GM18858 (cell line): Measurements from ENCODE around the gene ASB6.
"Not testable (repeated sequence)": the region's sequence is repeated elsewhere in the genome, so short reads cannot be mapped to it uniquely, and the experiment has no call there.

Experiments used
- ATAC-seq: cut with Tn5 transposase; IDR thresholded peaks from one replicate; pipeline ENCODE4 v1.9.1; 2021; ENCODE audit not compliant: unreplicated experiment

ASB6 gene

DNA sequence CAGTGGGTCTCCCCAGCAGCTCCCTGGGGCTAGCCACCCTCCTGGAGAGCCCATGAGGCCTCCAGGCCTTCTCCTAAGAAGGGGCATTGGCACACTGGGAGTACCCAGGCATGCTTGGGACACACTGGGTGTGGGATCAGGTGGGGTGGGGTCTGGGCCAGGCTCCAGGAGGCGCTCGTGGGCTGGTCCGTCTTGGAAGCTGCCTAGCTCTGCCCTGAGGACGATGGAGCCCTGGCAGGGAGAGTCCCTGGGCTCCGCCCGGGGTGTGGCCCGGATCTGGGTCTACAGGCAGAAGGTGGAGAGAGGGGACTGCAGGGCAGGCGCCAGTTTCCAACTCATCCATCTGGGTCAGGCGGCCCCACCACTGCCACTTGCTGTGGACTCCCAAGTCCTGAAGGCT is 25.9 kb upstream of the ASB6 start:
- no peak for ATAC-seq

DNA sequence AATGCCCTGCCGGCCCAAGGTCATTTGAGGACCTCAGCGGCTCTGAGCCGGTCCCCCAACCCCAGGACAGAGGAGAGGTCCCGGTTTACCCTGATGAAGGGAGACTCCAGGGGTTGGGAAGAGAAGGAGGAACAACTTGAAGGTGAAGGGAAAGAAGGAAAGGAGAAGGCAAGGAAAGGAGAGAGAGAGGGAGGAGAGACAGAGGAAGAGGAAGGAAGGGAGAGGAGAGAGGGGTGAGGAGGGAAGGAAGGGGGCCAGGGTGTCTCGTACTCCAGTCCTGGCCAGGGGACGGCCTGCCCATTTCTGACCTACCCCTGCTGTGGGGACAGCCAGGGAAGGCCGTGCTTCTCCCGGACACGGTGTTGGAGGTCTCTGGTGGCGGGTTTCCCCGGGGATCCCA is 25.4 kb upstream of the ASB6 start:
- no peak for ATAC-seq

DNA sequence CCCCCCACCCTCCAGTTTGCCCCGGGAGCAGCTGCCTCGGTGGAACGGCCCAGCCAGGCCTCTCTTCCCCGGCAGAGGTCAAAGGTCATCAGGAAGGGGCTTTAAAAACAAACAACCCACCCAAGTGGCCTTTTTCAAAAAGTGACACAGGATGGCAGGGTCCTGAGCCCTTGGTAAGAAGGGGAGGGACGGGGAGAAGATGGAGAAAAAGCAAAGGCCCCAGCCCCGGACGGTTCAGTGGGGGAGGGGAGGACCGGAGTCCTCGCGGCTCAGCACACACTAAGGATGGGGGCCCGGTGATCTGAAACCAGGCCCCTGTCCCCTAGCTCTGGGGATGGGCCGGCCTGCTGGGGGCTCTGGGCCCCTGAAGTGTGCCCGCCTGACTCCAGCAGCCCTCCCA is 24.6 kb upstream of the ASB6 start:
- ATAC-seq = no peak

DNA sequence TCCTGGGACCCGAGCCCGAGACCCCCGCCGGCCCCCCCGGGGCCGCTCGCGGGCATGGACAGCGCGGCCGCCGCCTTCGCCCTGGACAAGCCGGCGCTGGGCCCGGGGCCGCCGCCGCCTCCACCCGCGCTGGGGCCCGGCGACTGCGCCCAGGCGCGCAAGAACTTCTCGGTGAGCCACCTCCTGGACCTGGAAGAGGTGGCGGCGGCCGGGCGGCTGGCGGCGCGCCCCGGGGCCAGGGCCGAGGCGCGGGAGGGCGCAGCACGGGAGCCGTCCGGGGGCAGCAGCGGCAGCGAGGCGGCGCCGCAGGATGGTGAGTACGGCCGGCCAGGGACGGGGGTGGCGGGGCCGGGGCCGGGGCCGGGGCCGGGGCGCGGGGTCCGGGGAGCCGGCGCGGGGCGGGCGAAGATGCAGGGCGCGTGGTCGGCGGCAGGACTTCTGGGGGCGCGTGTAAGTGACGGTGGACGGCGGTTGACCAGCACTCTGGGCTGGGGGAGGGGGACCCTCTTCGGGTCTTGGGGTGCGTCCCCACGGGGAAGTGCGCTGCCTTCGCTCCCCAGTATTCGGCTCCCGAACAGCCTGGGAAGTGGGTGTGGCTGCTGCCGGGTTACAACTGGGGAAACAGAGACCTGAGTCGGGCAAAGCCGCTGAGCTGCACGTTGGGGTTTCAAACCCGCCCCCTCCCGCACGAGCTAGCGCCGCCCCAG is 24.0 kb upstream of the ASB6 start:
- ATAC-seq = no peak

DNA sequence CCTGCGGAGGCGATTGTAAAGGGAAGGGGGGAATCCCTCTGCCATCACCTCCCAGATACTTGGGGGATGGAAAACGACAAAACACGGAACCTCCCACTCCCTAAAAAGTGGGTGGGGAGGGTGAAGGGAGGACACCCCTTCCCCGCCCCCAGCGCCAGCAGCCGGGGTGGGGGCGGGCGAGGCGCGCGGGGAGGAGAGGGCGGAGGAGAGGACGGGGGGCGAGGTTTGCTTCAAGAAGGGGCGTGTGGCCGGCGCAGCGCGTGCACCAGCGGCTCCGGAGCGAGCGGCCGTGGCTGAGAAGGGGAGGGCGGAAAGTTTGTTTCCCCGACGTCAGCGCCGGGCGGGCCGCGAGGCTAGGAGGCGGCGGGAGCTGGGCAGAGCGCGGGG is 23.4 kb upstream of the ASB6 start, which contains the start of gene PRRX2:
TSS of gene PRRX2 (plus strand) at position 259 of the 387 bp plus-strand sequence. CDS start 221 bp downstream, outside the sequence.
- ATAC-seq = no peak

DNA sequence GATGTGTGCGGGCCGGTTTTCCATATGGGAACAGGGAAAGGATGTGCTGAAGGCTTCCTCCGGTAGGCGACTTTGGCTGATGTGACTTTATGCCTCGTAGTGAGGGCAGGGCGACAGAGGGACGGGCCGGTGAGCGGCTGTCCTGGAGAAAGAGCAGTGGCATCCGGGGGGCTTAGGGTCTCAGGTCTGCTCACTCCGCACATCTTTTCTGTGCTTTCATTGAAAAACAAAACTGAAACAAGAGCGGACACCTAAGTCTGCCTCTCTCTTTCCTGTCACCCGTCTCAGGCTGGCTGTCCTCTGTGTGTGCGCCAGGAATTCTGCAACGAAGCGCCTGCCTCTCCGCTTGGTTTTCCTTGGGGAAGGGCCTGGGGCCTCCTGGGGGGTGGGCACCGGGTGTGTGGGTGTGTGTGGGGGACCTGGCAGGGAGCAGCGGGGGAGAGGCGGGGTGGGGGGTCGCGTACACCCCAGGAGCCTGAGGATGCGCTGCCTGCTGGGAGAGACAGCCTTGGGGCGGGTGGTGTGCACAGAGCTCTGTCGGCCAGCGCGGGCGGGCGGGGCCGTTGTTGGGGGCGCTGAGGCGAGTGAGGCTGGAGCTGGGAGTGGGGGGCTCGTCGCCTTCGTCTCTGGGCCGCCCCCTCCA is 22.9 kb upstream of the ASB6 start:
- no peak for ATAC-seq

DNA sequence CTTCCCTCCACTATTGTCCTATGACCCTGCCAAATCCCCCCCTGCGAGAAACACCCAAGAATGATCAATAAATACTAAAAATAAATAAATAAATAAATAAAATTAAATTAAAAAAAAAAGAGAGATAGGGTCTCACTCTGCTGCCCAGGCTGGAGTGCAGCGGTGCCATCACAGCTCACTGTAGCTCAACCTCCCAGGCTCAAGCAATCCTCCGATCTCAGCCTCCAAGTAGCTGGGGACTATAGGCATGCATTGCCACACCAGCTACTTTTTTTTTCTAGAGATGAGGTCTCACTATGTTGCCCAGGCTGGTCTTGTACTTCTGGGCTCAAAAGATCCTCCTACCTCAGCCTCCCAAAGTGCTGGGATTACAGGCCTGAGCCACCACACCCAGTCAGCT is 20.3 kb upstream of the ASB6 start:
- not testable (repeated sequence) for ATAC-seq

DNA sequence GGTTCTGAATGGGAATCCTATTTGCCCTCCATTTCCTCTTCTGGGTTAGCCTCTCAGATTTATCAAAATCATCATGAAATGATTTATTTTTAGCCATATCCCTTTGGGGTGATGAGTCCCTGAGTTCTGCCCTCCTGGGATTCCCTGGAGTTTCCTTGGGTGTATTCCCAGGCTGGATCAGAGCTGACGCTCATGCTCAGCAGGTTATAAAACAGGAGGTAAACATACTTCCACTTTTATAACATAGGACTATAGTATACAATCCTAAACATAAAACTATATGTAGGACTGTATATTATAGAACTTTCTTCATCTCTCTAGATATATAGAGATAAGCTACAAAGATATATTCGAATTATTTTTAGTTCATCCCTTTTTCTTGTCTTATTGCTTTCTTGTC is 19.1 kb upstream of the ASB6 start:
- no peak for ATAC-seq

DNA sequence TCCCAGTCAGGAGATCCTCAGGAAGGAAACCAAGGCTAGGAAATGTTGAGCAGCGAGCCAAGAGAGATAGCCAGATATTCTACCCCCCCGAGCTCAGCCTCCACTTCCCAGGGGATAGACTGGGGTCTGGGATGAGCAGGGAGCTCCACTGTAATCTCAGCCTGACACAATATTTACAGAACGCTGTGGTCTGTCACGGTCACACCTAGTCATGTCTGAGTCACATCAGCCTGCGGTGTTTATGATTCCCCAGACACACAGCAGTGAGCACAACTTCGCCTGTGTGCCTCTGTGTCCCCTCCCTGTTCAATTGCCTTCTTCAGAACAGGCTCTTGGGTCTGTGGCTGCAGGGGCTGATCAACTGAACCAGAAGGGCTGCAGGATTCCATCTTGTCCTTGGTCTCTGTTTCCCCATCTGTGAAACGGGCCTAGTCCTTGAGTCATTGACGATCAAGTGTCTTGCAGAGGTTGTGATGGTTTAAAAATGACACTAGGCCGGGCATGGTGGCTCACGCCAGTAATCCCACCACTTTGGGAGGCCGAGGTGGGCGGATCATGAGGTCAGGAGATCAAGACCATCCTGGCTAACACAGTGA is 14.9 kb upstream of the ASB6 start:
- ATAC-seq = no peak

DNA sequence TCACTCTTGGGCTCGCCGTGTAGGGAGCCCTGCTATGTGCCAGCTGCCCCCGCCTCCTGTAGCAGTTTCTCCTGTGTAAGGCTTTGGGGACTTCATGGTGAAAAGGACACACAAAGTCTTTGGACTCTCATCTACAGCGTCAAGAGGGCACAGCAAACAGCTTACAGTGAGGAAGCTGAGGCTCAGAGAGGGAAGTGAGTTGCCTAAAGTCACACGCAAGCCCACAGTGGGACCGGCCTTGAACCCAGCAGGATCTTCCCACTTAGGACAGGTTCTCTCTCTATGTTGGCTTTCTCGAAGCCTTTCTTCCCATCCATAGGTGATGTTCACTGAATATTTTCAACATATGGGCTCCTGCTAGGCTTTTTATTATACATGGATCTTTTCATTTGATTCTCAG is 13.7 kb upstream of the ASB6 start:
- ATAC-seq = no peak

DNA sequence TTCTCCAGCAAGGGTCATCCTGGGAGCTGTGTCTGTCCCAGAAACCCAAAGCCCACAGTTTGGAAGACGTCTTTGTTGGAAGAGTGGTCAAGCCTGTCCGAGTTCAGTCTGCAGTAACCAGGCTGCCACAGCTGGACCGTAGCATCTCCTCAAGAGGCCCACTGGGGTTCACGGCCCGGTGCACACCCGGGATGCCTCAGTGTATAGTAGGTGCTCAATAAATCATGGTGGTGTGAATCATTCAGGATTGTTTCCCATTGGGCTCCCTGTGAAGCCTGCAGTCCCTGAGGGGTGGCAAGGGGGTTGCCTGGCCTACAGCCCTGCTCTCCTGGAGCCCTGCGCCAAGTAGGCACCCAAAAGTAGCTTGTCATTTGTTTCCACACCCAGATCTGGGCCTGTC is 13.2 kb upstream of the ASB6 start:
- no peak for ATAC-seq

DNA sequence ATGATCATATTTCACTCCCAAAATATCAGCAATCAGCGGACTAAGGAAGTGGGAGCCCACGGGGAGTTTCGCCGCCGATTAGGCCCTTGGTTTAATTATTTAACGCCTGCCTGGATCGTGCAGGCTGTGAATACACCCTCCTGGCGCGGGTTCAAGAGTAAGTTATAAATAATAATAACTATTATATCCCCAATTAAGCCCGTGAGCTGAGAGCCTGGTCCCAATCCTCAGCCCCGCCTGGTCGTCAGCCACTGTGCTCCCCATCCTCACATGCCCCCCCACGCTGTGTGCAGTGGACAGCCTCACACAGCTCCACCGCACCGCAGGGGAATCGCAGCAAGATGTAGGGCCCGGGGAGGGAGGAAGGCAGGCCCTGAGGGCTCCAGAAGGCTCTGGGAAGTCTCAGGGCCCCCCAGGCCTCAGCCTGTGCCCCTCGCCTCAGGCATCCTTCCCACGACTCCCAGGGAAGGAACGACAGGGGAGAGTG is 12.6 kb upstream of the ASB6 start:
- no peak for ATAC-seq

DNA sequence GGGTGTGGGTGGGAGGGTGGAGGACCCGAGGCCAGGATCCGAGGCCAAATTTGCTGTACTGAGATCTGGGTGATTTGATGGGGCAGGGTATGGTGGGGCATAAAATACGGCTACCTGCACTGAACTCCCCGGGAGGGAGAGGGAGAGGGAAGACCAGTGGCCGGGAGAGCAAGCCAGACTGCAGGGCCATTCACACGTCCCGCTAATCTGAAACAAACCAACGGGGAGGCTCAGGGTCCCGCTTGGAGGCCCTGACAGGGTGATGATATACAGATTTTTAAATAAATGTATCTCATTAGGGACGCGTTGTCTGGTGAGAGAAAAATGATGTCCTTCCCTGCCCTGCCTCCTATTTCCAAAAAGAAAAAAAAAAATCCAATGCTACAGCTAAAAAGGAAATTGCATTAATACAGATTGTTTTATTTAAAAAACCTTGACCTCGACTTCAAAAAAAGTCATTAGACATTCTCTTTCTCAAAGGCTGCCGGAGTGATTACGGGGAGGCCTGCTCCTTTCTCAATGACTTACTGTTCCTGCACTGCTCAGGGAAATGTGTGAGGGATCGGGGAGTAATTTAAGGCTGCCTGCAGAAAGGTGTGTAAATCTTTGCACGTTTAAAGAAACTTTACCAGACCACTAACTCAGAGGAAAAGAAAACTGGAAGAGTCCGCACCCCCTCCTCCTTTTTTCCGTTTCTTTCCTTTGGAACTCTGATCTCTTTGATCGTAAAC is 12.0 kb upstream of the ASB6 start:
- ATAC-seq = no peak

DNA sequence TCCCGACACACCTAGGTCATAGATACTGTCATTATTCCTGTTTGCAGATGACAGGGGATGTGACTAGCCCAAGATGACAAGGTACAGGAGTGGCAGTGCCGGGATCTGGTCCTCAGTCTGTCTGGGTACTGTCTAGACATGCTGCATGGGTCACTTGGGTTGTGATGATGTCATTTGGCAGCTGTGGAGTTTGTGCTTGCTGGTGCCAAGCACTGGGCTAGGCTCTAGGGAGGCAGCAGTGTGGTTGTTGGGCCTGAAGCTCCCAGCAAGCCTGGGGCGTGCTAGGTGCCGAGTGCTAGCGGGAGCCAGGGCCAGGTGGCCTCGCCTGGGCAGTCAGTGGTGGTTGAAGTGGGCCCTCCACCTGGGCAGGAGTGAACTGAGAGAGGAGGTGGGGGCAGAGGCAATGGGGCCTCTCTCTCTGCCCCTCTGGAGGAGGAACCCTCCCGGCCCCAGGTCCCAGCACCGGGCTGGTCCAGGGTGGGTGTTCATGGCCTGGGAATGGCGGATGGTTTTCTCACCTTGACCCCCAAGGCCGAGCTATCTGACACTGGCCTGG is 8.8 kb upstream of the ASB6 start:
- ATAC-seq = no peak

DNA sequence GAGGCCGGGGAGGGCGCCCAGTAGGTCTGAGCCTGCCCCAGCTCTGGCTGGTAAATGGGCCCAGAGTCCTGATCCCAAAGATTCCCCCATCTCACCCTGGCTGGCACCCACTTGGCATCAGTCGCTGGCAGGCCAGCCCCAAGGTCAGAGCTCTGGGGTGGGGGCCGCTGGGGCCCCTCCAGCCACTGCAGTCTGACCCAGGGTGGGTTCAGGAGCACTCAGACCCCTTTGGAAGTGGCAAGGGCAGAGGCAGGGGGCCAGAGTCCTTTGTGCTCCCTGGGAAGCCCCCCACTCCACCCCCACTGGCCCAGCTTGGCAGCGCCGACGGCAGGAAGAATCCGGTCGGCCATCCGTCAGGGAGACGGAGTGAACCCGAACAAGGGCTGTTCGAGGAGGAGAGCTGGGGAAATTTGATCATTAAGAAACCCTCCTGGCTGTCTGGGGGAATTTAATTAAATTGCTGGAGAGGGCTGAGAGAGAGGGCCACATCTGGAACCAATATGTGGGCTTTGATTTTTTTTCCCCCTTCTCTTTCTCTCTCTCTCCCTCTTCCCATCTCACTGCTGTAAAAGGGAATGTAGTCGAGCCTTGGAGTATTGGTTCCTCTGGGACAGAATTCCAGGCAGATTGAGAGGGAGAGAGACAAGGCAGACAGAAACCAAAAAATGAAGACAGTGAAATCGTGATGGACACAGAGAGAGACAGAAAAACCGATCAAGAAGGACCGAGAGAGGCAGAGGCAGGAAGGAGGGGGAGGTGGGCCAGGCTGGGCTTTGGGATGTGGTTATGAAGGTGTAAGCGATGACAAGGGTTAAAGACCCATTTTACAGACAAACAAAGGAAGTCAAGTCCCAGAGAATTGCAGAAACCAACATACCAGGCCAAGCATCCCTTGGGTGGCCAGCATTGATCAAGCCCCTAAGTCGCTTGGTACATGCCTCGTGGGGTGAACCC is 8.1 kb upstream of the ASB6 start:
- no peak for ATAC-seq

DNA sequence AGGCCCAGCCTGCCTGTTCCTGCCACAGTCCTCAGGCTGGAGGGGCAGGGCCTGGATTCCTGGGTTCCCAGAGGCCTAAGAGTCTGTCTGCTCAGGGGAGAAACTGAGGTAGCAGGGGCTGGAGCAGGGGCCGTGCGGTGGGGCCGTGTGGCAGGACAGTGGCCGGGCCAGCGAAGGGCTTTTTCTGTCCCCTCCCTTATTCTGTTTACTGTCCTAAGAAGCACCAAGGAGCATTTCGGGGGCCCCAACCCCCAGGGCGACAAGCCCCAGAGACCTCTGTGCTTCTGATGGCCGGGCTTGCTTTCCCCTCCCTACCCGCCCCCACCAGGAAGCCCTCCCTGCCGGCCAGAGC is 6.8 kb upstream of the ASB6 start:
- ATAC-seq = no peak

DNA sequence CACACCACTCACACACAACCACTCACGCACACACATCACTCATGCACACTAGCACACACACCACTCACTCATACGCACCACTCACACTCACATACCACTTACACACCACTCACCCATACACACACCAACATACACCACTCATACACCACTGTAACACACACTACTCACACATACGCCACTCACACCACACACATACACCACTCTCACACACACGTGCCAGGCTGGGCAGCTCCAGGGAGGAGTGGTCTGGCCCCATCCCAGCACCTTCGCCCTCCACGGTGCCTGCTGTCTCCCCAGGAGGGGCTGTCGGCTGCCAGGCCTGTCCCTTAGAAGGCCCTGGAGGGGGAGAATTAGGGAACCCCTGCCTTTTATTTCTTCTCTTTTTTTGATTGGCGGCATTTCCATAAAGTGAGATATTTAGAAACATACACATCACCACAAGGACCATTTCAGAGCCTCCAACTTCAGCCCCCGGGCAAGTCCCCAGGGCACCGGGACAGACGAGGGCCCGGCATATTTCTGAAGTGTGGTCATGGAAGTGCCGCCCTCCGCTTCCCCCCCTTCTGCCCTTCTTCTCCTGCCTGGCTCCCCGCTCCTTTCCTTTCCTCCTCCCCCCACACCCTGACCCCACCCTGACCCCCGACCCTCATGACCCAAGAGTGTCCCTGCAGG is 6.3 kb upstream of the ASB6 start:
- ATAC-seq = no peak

DNA sequence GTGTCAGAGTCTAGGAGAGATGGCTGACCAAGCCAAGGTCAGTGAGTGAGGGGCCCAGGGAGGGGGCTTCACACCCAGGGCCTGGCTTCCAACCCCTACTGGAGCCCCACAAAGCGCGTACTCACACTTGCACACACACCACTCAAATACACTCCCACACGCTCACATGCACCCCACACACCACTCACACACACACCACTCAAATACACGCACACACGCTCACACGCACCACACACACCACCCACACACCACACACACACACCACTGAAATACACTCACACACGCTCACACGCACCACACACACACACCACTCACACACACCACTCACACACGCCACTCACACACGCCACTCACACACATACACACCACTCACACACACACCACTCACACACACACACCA is 5.7 kb upstream of the ASB6 start:
- no peak for ATAC-seq

DNA sequence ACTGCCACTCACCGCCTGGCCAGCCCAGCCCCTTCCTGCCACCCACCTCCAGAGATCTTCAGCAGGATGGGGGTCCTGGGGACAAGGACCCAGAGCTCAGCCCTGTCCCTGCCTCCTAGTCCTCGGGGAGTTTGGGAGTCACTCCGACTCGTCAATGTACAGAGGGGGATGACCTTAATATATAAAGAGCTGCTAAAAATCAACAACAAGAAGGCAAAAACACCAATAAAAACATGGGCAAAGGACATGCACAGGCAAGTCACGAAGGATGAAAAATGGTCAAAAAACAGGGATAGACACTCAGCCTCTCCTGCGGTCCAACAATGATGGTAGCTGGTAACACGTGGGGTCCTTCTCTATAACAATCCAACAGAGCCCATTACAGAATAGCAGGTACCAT is 4.7 kb upstream of the ASB6 start:
- no peak for ATAC-seq

DNA sequence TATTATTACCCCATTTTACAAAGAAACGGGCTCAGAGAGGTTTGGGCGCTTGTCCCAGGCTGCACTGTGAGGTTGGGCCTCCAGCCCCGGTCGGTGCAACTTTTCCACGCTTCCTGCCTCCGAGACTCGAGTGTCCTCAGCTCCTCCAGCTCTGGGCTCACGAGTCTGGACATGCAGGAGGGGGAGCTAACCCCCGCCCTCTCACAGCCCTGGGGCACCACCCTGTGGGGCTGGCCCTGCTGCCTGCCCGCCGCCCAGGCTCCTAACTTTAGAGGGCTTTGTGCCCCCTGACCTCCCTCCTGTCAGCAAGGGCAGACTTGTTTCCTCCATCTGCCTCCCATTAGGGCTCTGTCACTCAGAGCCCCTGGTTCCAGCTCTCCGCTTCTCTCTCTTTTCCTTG is 4.3 kb upstream of the ASB6 start:
- no peak for ATAC-seq
